CD4-positive, CD25-positive, alpha-beta regulatory T cell (primary cell): ENCODE measurements around the gene TBX21. TPM values are rescaled to one million over a fixed set of nuclear protein-coding genes. Genes with fewer than 3 reads are reported as not detected.

Source experiments
- ATAC-seq, 2 donors: fragments of 150-1000 bp; cut with Tn5 transposase; one replicate each; pipeline ENCODE4 v1.10.0; 2021; ENCODE audit warnings: low read depth in 2 of 2, moderate number of reproducible peaks in 2 of 2, moderate library complexity in 1 of 2
- DNase-seq, 3 donors: peaks; one replicate each; pipeline versions ENCODE4 v3.0.0 to v3.0.0-alpha.2; 2012 to 2022; ENCODE audit warnings: mixed read lengths in 1 of 3
- H3K27ac ChIP-seq: one replicate; pipeline ENCODE4 v1.7.0; 2013; ENCODE audit warnings: mild to moderate bottlenecking, low read length; ENCODE audit not compliant: insufficient read depth, poor library complexity, severe bottlenecking
- H3K27me3 ChIP-seq: one replicate; pipeline ENCODE4 v1.7.0; 2013; ENCODE audit warnings: low read length; ENCODE audit not compliant: control insufficient read depth, insufficient read depth
- H3K36me3 ChIP-seq: one replicate; pipeline ENCODE4 v1.7.0; 2013; ENCODE audit warnings: mild to moderate bottlenecking, low read length, moderate library complexity; ENCODE audit not compliant: control insufficient read depth, insufficient read depth
- H3K4me1 ChIP-seq: 2 replicates; pipeline ENCODE4 v1.7.0; 2013; ENCODE audit warnings: mild to moderate bottlenecking, low read length; ENCODE audit not compliant: insufficient read depth, control insufficient read depth, poor library complexity, severe bottlenecking
- H3K4me3 ChIP-seq: one replicate; pipeline ENCODE4 v1.7.0; 2013; ENCODE audit warnings: low read depth, mild to moderate bottlenecking, low read length, moderate library complexity
- H3K9me3 ChIP-seq, 2 experiments: 1 replicate in 1 of 2; 2 replicates in 1 of 2; pipeline ENCODE4 v1.7.0; 2013; ENCODE audit warnings: low read length in 2 of 2, mild to moderate bottlenecking in 1 of 2, moderate library complexity in 1 of 2; ENCODE audit not compliant: control insufficient read depth in 2 of 2
- H3K27ac Mint-ChIP-seq, 3 donors: one replicate each; pipeline ENCODE4 v1.8.0; 2020 to 2022; ENCODE audit warnings: mild to moderate bottlenecking in 3 of 3, mixed read lengths in 3 of 3, moderate library complexity in 2 of 3
- H3K27me3 Mint-ChIP-seq: one replicate; pipeline ENCODE4 v1.8.0; 2022; ENCODE audit warnings: mild to moderate bottlenecking, mixed read lengths
- H3K36me3 Mint-ChIP-seq: one replicate; pipeline ENCODE4 v1.8.0; 2020; ENCODE audit warnings: mixed read lengths
- H3K4me1 Mint-ChIP-seq, 4 donors: one replicate each; pipeline ENCODE4 v1.8.0; 2020 to 2022; ENCODE audit warnings: mixed read lengths in 4 of 4, mild to moderate bottlenecking in 1 of 4
- H3K4me3 Mint-ChIP-seq, 4 donors: one replicate each; pipeline ENCODE4 v1.8.0; 2020 to 2022; ENCODE audit warnings: mild to moderate bottlenecking in 4 of 4, mixed read lengths in 4 of 4, moderate library complexity in 3 of 4
- H3K9me3 Mint-ChIP-seq, 7 donors: one replicate each; pipeline ENCODE4 v1.8.0; 2020 to 2022; ENCODE audit warnings: mixed read lengths in 7 of 7, mild to moderate bottlenecking in 3 of 7, moderate library complexity in 2 of 7
- polyA plus RNA-seq, 4 donors: library from polyadenylated mRNA; unstranded; fragments of 300-500 nt; fragmentation: Illumina TruSeq; gene quantifications; one replicate each; pipeline ENCODE4 v1.2.3, GENCODE V29; 2021
- total RNA-seq: library from RNA; stranded (reverse); gene quantifications from one replicate; pipeline ENCODE4 v1.2.3, GENCODE V29; 2022

The TBX21 gene
- 15.7 TPM for total RNA-seq
- polyA plus RNA-seq = 1 to 10 TPM; 3.8 to 8.5 (median 5.2) TPM

GRCh38 chr17:47733047-47733673, at the start of gene TBX21:
TBX21 (plus strand) TSS chr17:47733236; CDS start chr17:47733455, 219 bp downstream.
- ATAC-seq = peak; percentile 96
- H3K9me3 ChIP-seq = no peaks in the 10 kb centered on the region
- Mint-ChIP-seq H3K36me3 (no peaks in the 10 kb centered on the region), H3K27me3 (peaks cover 10% of the 10 kb centered on the region), H3K4me3 (peak within 1 kb of the TSS; percentile 95 to 100 (median 98)), H3K9me3 (no peaks in the 10 kb centered on the region), H3K27ac (peak within 1 kb of the TSS; percentile 48 to 88 (median 88)), H3K4me1 (peaks cover 5 to 46% (median 6%) of the 10 kb centered on the region in 4 donors)
- H3K27me3 ChIP-seq = peaks cover 2% of the 10 kb centered on the region
- peak within 1 kb of the TSS; percentile 69 for H3K27ac ChIP-seq
- peaks cover 32% of the 10 kb centered on the region for H3K4me1 ChIP-seq
- H3K4me3 ChIP-seq = peak within 1 kb of the TSS; percentile 69
- DNase-seq = peak; percentile 78 to 95 (median 87)
- no peaks in the 10 kb centered on the region for H3K36me3 ChIP-seq

DNA sequence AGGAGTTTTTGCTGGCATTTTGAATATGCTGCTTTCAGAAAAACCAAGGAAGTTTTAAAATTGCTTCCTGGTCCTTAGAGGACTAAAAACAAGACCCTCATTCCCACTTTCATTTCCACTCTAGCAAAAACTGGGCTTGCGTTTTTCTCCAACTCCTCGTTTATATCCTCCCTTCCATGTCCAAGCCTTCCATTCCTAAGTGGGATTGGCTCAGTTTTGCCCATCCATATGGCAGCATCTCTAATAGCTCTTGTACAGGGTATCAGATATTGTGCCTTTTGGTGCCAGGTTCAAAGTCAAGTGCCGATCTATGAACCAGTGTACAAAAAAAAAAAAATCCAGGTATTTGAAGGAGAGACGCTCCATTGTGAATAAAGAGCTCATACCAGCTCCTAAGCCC, 49.0 kb upstream of the TBX21 start:
- H3K27ac Mint-ChIP-seq = peak overlapping the region in 1 of 3 donors; percentile 73
- no peaks in the 10 kb centered on the region for H3K9me3 Mint-ChIP-seq
- peaks cover 43% of the 10 kb centered on the region for H3K36me3 Mint-ChIP-seq
- no peak overlapping the region for H3K27ac ChIP-seq
- H3K27me3 ChIP-seq = no peaks in the 10 kb centered on the region
- peak overlapping the region in 1 of 4 donors; percentile 21 for H3K4me3 Mint-ChIP-seq
- H3K4me1 ChIP-seq = no peaks in the 10 kb centered on the region
- no peaks in the 10 kb centered on the region for H3K9me3 ChIP-seq
- no peak for DNase-seq
- no peak for ATAC-seq
- no peaks in the 10 kb centered on the region for H3K27me3 Mint-ChIP-seq
- H3K4me3 ChIP-seq = no peak overlapping the region
- H3K36me3 ChIP-seq = peaks cover 59% of the 10 kb centered on the region
- H3K4me1 Mint-ChIP-seq = peaks cover 0 to 18% (median 3%) of the 10 kb centered on the region in 4 donors

DNA sequence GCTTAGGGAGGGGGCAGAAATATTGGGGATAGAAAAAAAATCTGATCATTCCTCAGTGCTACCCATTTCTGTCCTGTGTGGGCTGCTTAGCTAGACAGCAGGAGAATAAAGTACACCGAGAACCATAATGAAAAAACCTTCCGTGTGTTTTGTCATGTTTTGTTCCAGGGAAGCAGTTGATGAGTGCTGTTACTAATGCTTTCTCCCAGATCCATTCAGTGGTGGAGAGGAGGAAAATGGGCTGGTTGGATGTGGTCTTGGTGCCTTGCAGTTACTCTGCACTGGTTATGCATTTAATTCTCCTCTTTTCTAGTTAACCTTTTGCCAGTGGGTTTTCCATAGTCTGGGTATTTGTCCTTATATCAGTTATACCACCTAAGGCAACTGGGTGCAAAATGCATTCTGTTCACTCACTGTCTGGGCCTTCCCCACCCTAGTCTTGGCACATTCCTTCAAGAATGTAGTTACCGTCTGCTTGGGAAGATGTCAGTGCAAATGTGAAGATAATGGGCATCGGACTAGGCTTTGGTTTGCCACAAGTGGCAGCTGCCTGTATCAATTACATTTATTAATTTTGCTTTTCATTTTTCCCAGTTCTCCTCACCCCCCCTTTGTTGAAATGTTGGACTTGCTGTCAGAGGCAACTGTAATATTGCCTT, 48.4 kb upstream of the TBX21 start:
- no peaks in the 10 kb centered on the region for H3K9me3 ChIP-seq
- peak overlapping the region in 1 of 3 donors; percentile 73 for H3K27ac Mint-ChIP-seq
- H3K9me3 Mint-ChIP-seq = no peaks in the 10 kb centered on the region
- H3K27me3 ChIP-seq = no peaks in the 10 kb centered on the region
- H3K4me3 Mint-ChIP-seq = no peak overlapping the region
- peaks cover 43% of the 10 kb centered on the region for H3K36me3 Mint-ChIP-seq
- no peak overlapping the region for H3K27ac ChIP-seq
- no peaks in the 10 kb centered on the region for H3K27me3 Mint-ChIP-seq
- H3K4me3 ChIP-seq = no peak overlapping the region
- no peaks in the 10 kb centered on the region for H3K4me1 ChIP-seq
- peaks cover 54% of the 10 kb centered on the region for H3K36me3 ChIP-seq
- peaks cover 0 to 18% (median 3%) of the 10 kb centered on the region in 4 donors for H3K4me1 Mint-ChIP-seq
- DNase-seq = no peak
- no peak for ATAC-seq

GRCh38 chr17:47685556-47686275, 47.3 kb upstream of the TBX21 start:
- Mint-ChIP-seq H3K27me3 (no peaks in the 10 kb centered on the region), H3K36me3 (peaks cover 33% of the 10 kb centered on the region), H3K4me1 (peaks cover 0 to 18% (median 3%) of the 10 kb centered on the region in 4 donors), H3K4me3 (no peak overlapping the region), H3K9me3 (no peaks in the 10 kb centered on the region), H3K27ac (peak overlapping the region in 2 of 3 donors; percentile 21 to 61)
- Histone ChIP-seq H3K36me3 (peaks cover 43% of the 10 kb centered on the region), H3K4me3 (no peak overlapping the region), H3K27me3 (no peaks in the 10 kb centered on the region), H3K9me3 (no peaks in the 10 kb centered on the region), H3K4me1 (no peaks in the 10 kb centered on the region), H3K27ac (no peak overlapping the region)
- DNase-seq (no peak), ATAC-seq (no peak)

- H3K4me3 Mint-ChIP-seq = no peak overlapping the region
- no peaks in the 10 kb centered on the region for H3K9me3 Mint-ChIP-seq
- DNase-seq (no peak), ATAC-seq (no peak)
- Histone ChIP-seq H3K4me1 (no peaks in the 10 kb centered on the region), H3K9me3 (no peaks in the 10 kb centered on the region), H3K27ac (no peak overlapping the region), H3K4me3 (no peak overlapping the region), H3K27me3 (no peaks in the 10 kb centered on the region), H3K36me3 (peaks cover 39% of the 10 kb centered on the region)
- peaks cover 32% of the 10 kb centered on the region for H3K36me3 Mint-ChIP-seq
- H3K27me3 Mint-ChIP-seq = no peaks in the 10 kb centered on the region
- H3K4me1 Mint-ChIP-seq = peaks cover 0 to 18% (median 3%) of the 10 kb centered on the region in 4 donors
- peak overlapping the region in 1 of 3 donors; percentile 61 for H3K27ac Mint-ChIP-seq
Measured at GRCh38 chr17:47686276-47686635, 46.8 kb upstream of the TBX21 start.

DNA sequence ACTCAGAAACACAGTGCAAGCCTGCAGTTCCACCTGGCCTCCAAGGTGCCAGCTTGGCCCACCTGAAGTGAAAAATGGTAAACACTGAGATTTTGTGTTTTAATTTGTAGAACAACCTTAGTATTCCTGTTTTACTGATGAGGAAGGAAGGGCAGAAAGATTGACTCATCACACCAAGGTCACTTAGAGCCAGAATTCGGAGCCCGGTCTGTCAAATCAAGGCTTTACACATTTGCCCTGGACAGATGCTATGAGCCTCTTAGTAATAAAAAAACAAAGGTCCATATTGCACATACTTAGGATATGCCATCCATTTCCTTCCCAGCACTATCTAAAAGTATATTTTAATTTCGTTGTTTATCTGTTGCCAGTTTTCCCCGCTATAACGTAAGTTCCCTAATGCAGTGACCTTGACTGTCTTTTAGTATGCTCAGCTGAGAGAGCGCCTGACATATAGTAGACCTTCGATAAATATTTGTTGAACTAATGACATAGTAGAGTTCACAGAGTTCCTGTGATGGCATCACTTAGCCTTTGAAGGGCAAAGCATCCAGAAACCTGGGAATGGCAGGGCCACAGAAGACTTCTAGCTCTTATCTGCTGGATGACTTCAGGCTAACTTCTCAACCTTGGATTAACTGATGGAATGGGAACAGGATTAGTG, 46.2 kb upstream of the TBX21 start:
- Mint-ChIP-seq H3K27ac (peak overlapping the region in 1 of 3 donors; percentile 61), H3K36me3 (peaks cover 32% of the 10 kb centered on the region), H3K4me3 (no peak overlapping the region), H3K4me1 (peaks cover 0 to 19% (median 3%) of the 10 kb centered on the region in 4 donors), H3K27me3 (no peaks in the 10 kb centered on the region), H3K9me3 (no peaks in the 10 kb centered on the region)
- H3K36me3 ChIP-seq = peaks cover 34% of the 10 kb centered on the region
- H3K27ac ChIP-seq = no peak overlapping the region
- H3K4me3 ChIP-seq = no peak overlapping the region
- no peaks in the 10 kb centered on the region for H3K9me3 ChIP-seq
- ATAC-seq = no peak
- no peaks in the 10 kb centered on the region for H3K4me1 ChIP-seq
- H3K27me3 ChIP-seq = no peaks in the 10 kb centered on the region
- no peak for DNase-seq

- no peak overlapping the region for H3K27ac ChIP-seq
- ATAC-seq (no peak), DNase-seq (no peak)
- H3K4me1 ChIP-seq = no peaks in the 10 kb centered on the region
- peaks cover 28% of the 10 kb centered on the region for H3K36me3 ChIP-seq
- Mint-ChIP-seq H3K27ac (peak overlapping the region in 1 of 3 donors; percentile 12), H3K36me3 (peaks cover 27% of the 10 kb centered on the region), H3K4me3 (no peak overlapping the region), H3K9me3 (no peaks in the 10 kb centered on the region), H3K4me1 (peaks cover 0 to 17% (median 2%) of the 10 kb centered on the region in 4 donors), H3K27me3 (peaks cover 2% of the 10 kb centered on the region)
- H3K4me3 ChIP-seq = no peak overlapping the region
- no peaks in the 10 kb centered on the region for H3K27me3 ChIP-seq
- H3K9me3 ChIP-seq = no peaks in the 10 kb centered on the region
Measured at GRCh38 chr17:47687328-47687690, 45.7 kb upstream of the TBX21 start.
